ENCODE results near the gene CUX1. TPM values are rescaled to one million over a fixed set of nuclear protein-coding genes. Genes with fewer than 3 reads are reported as not detected.

CUX1 gene
- total RNA-seq, 4 donors from 2014 or later: 56.9 to 124 (median 93.2) TPM

GRCh38 chr7:102173669-102174068 lies 356.2 kb downstream of the CUX1 start:
- TF ChIP-seq EP300 (IDR thresholded peaks at IDR 0.05; ENCODE audit: low read depth) (no peak), CTCF (IDR thresholded peaks at IDR 0.05) (no peak), POLR2A (IDR thresholded peaks at IDR 0.05) (no peak), POLR2AphosphoS5 (IDR thresholded peaks at IDR 0.05) (no peak)
- no peak for DNase-seq
- peaks cover 0 to 8% (median 3%) of the 10 kb centered on the region in 4 donors for H3K4me1 ChIP-seq
- no peak overlapping the region for H3K4me3 ChIP-seq
- peaks cover 0 to 7% (median 0%) of the 10 kb centered on the region in 4 donors for H3K36me3 ChIP-seq
- WGBS, 2 donors (ENCODE audit: low coverage in 1 of 2): 81 to 87% methylated on average over 3 to 13 of the region's 13 CpGs
- intact Hi-C loops (cut with DNase I; ENCODE audit: low total_unique reads): no loop called here
- no peaks in the 10 kb centered on the region for H3K27me3 ChIP-seq
- in situ Hi-C loops (cut with MboI; ENCODE audit: low pct_ligation_motif_present in 1 of 4, low pct_unique_long_range_greater_than_20kb in 1 of 4, low sequenced_read_pairs in 3 of 4): no loop called here
- H3K27ac ChIP-seq: no peak overlapping the region
- H3K9me3 ChIP-seq: no peaks in the 10 kb centered on the region

GRCh38 chr7:102175423-102176170 lies 358.2 kb downstream of the CUX1 start:
- intact Hi-C loops (cut with DNase I; ENCODE audit: low total_unique reads): no loop called here
- Histone ChIP-seq H3K36me3 (peaks cover 0 to 17% (median 0%) of the 10 kb centered on the region in 4 donors), H3K27me3 (no peaks in the 10 kb centered on the region), H3K4me3 (no peak overlapping the region), H3K4me1 (peaks cover 0 to 6% (median 2%) of the 10 kb centered on the region in 4 donors), H3K9me3 (no peaks in the 10 kb centered on the region), H3K27ac (peak overlapping the region in 3 of 4 donors; percentile 18 to 69 (median 29))
- in situ Hi-C loops (cut with MboI; ENCODE audit: low pct_ligation_motif_present in 1 of 4, low pct_unique_long_range_greater_than_20kb in 1 of 4, low sequenced_read_pairs in 3 of 4): no loop called here
- TF ChIP-seq POLR2A (IDR thresholded peaks at IDR 0.05): no peak
- no peak for TF ChIP-seq CTCF (IDR thresholded peaks at IDR 0.05)
- peak; percentile 20 to 28 (median 23) for TF ChIP-seq POLR2AphosphoS5 (IDR thresholded peaks at IDR 0.05)
- peak; percentile 26 for TF ChIP-seq EP300 (IDR thresholded peaks at IDR 0.05; ENCODE audit: low read depth)
- DNase-seq: peak; percentile 18
- WGBS, 2 donors (ENCODE audit: low coverage in 1 of 2): 68 to 77% methylated on average over 12 to 24 of the region's 24 CpGs

GRCh38 chr7:102178410-102178809 lies 361.0 kb downstream of the CUX1 start:
- Histone ChIP-seq H3K9me3 (no peaks in the 10 kb centered on the region), H3K36me3 (peaks cover 0 to 10% (median 2%) of the 10 kb centered on the region in 4 donors), H3K27me3 (no peaks in the 10 kb centered on the region), H3K4me3 (no peak overlapping the region), H3K4me1 (peaks cover 0 to 6% (median 2%) of the 10 kb centered on the region in 4 donors), H3K27ac (no peak overlapping the region)
- intact Hi-C loops (cut with DNase I; ENCODE audit: low total_unique reads) (no loop called here), in situ Hi-C loops (cut with MboI; ENCODE audit: low pct_ligation_motif_present in 1 of 4, low pct_unique_long_range_greater_than_20kb in 1 of 4, low sequenced_read_pairs in 3 of 4) (no loop called here)
- TF ChIP-seq POLR2AphosphoS5 (IDR thresholded peaks at IDR 0.05) (no peak), POLR2A (IDR thresholded peaks at IDR 0.05) (no peak), EP300 (IDR thresholded peaks at IDR 0.05; ENCODE audit: low read depth) (no peak), CTCF (IDR thresholded peaks at IDR 0.05) (no peak)
- WGBS, 2 donors (ENCODE audit: low coverage in 1 of 2): 89% methylated on average over 18 of the region's 18 CpGs; no CpG with 5 or more reads in 1 of the 2 donors
- DNase-seq: no peak

GRCh38 chr7:102180727-102181126 lies 363.3 kb downstream of the CUX1 start:
- H3K9me3 ChIP-seq: no peaks in the 10 kb centered on the region
- intact Hi-C loops (cut with DNase I; ENCODE audit: low total_unique reads) (no loop called here), in situ Hi-C loops (cut with MboI; ENCODE audit: low pct_ligation_motif_present in 1 of 4, low pct_unique_long_range_greater_than_20kb in 1 of 4, low sequenced_read_pairs in 3 of 4) (no loop called here)
- no peaks in the 10 kb centered on the region for H3K27me3 ChIP-seq
- no peak for DNase-seq
- WGBS, 2 donors (ENCODE audit: low coverage in 1 of 2): 87 to 95% methylated on average over 9 to 10 of the region's 10 CpGs
- no peak overlapping the region for H3K4me3 ChIP-seq
- no peak for TF ChIP-seq POLR2A (IDR thresholded peaks at IDR 0.05)
- no peak for TF ChIP-seq CTCF (IDR thresholded peaks at IDR 0.05)
- TF ChIP-seq POLR2AphosphoS5 (IDR thresholded peaks at IDR 0.05): no peak
- no peak for TF ChIP-seq EP300 (IDR thresholded peaks at IDR 0.05; ENCODE audit: low read depth)
- H3K36me3 ChIP-seq: peaks cover 0 to 12% (median 2%) of the 10 kb centered on the region in 4 donors
- H3K27ac ChIP-seq: no peak overlapping the region
- peaks cover 0 to 6% (median 2%) of the 10 kb centered on the region in 4 donors for H3K4me1 ChIP-seq
